BE2C (cell line): Measurements from ENCODE around the gene CKS2. TPM values are rescaled to one million over a fixed set of nuclear protein-coding genes. Genes with fewer than 3 reads are reported as not detected.
"Not testable (repeated sequence)": the region's sequence is repeated elsewhere in the genome, so short reads cannot be mapped to it uniquely, and the experiment has no call there.

Experiments used
- DNase-seq: peaks from one replicate; pipeline ENCODE4 v3.0.0-alpha.2; 2020
- H3K27me3 ChIP-seq: fragments of 250-450 bp; sonication (Bioruptor Pico); 2 replicates; pipeline ENCODE4 v1.5.1; 2020; ENCODE audit warnings: mild to moderate bottlenecking
- H3K36me3 ChIP-seq: fragments of 250-450 bp; sonication (Bioruptor Pico); 2 replicates; pipeline ENCODE4 v1.5.1; 2020; ENCODE audit warnings: mild to moderate bottlenecking
- H3K4me1 ChIP-seq: fragments of 250-450 bp; sonication (Bioruptor Pico); 2 replicates; pipeline ENCODE4 v1.5.1; 2020
- H3K4me3 ChIP-seq: 2 replicates; pipeline ENCODE4 v1.5.1; 2011; ENCODE audit warnings: low read depth, low read length
- H3K9me3 ChIP-seq: fragments of 250-450 bp; sonication (Bioruptor Pico); 2 replicates; pipeline ENCODE4 v1.5.1; 2020
- CTCF ChIP-seq: IDR thresholded peaks from 2 replicates; pipeline ENCODE4 v1.5.1; 2012; ENCODE audit warnings: mild to moderate bottlenecking, low read depth, low read length
- polyA plus RNA-seq: library from polyadenylated mRNA; unstranded; fragments of >200 nt; gene quantifications from one replicate; pipeline ENCODE4 v1.2.1, GENCODE V29; 2012; ENCODE audit warnings: low read depth, missing spikeins; ENCODE audit not compliant: insufficient read length, insufficient read depth

The CKS2 gene
- polyA plus RNA-seq: 83.5 TPM

- H3K4me1 ChIP-seq: no peaks in the 10 kb centered on the region
- TF ChIP-seq CTCF: no peak
- peaks cover 25% of the 10 kb centered on the region for H3K36me3 ChIP-seq
- H3K9me3 ChIP-seq: no peaks in the 10 kb centered on the region
- H3K27me3 ChIP-seq: no peaks in the 10 kb centered on the region
- peak within 1 kb of the TSS; percentile 74 for H3K4me3 ChIP-seq
- DNase-seq: peak; percentile 100
Observed at GRCh38 chr9:89310475-89311345, at the start of gene CKS2. TSS of gene CKS2 (plus strand) at chr9:89311195. CDS start at chr9:89311293, 98 bp downstream.

- no peak for TF ChIP-seq CTCF
- Histone ChIP-seq H3K4me1 (no peaks in the 10 kb centered on the region), H3K9me3 (peaks cover 4% of the 10 kb centered on the region; the same call in 1 of the 2 replicates), H3K4me3 (no peak overlapping the region), H3K36me3 (no peaks in the 10 kb centered on the region), H3K27me3 (no peaks in the 10 kb centered on the region)
- no peak for DNase-seq
Observed at GRCh38 chr9:89273528-89274279, 37.3 kb upstream of the CKS2 start.

- H3K9me3 ChIP-seq: peaks cover 4% of the 10 kb centered on the region; the same call in 1 of the 2 replicates
- no peak overlapping the region for H3K4me3 ChIP-seq
- H3K36me3 ChIP-seq: no peaks in the 10 kb centered on the region
- no peaks in the 10 kb centered on the region for H3K4me1 ChIP-seq
- no peak for DNase-seq
- no peak for TF ChIP-seq CTCF
- H3K27me3 ChIP-seq: no peaks in the 10 kb centered on the region
Observed at GRCh38 chr9:89274838-89275237, 36.2 kb upstream of the CKS2 start.

- not testable (repeated sequence) for H3K27me3 ChIP-seq, H3K36me3 ChIP-seq, DNase-seq, H3K9me3 ChIP-seq, H3K4me1 ChIP-seq, H3K4me3 ChIP-seq
Observed at GRCh38 chr9:89276040-89276439, 35.0 kb upstream of the CKS2 start.

DNA sequence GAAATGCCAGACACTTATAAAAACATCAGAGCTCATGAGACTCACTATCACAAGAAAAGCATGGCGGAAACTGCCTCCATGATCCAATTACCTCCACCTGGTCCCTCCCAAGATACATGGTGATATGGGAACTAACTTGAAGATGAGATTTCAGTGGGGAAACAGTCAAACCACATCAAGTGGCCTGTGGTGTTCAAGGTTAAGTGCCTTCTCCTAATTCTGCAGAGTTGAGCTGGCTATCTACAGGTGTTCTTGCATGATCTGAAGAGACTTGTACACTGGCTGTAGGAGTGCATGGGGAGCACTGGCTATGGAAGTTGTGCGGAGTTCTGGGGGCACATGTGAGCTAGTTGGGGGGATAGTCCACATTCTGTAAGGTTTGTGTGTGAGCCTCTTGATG lies 34.0 kb upstream of the CKS2 start:
- H3K27me3 ChIP-seq: no peaks in the 10 kb centered on the region
- peaks cover 4% of the 10 kb centered on the region; the same call in 1 of the 2 replicates for H3K9me3 ChIP-seq
- H3K4me1 ChIP-seq: no peaks in the 10 kb centered on the region
- no peak overlapping the region for H3K4me3 ChIP-seq
- TF ChIP-seq CTCF: no peak
- no peak for DNase-seq
- H3K36me3 ChIP-seq: no peaks in the 10 kb centered on the region

- Histone ChIP-seq H3K9me3 (peaks cover 4% of the 10 kb centered on the region; the same call in 1 of the 2 replicates), H3K27me3 (no peaks in the 10 kb centered on the region), H3K36me3 (no peaks in the 10 kb centered on the region), H3K4me3 (no peak overlapping the region), H3K4me1 (no peaks in the 10 kb centered on the region)
- DNase-seq: no peak
- TF ChIP-seq CTCF: no peak
Observed at GRCh38 chr9:89277454-89277853, 33.5 kb upstream of the CKS2 start.
